DMS79 treated with DMSO at 0.1 percent for 48 hours (cell line): ENCODE results near the gene MAN1A2.

Experiments
- DNase-seq: peaks from one replicate; lab custom pipeline; 2025; lab: John Stamatoyannopoulos, UW

MAN1A2 gene

DNA sequence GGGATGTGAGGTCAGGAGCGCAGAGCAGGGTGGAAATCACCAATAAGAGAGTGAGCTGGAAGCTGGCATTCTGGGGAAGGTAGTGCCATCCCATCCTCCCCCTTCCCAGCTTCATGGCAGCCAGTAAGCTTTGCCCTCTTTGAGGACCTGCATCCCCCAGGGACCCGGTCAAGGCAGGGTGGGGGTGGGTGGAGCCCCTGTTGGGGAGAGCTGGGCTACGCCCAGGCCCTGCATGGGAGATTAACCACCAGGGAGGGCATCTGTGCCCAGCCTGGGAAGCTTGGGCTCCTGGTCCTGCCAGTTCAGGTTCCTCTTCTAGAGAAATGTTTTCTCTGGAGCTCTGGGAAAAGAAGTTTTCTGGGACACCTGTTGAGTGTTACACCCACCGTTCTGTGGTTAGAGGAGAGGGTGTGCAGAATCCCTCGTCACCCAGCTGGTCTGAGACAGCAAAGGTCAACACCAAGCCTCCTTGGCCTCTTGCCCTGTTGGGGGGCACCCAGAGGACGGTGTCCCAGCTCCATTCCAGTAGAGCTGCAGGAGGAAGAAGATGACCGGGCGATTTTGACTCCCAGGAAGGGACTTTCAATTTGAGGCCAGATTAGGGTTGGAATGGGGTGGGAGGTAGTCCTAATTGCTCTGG, 208.5 kb downstream of the MAN1A2 start:
- DNase-seq, result no peak

DNA sequence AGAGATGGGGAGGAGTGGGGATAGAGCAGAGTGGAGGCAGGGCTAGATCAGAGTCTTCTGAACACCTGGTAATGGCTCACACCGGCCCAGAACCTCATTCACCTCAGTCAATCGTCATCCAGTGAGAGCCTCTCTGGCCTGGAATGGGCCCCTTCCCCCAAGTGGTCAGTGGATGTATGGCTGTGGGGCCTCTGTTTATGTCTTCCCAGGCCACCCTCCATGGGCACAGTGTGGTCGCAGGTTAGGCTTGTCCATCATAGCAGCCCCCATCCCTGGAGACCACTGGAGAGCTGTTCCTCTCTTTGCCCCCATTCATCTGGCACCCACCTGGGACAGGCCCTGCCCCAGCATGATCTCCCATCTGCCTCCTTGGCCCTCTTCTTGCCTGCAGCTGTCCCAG, 209.0 kb downstream of the MAN1A2 start:
- DNase-seq, result no peak

DNA sequence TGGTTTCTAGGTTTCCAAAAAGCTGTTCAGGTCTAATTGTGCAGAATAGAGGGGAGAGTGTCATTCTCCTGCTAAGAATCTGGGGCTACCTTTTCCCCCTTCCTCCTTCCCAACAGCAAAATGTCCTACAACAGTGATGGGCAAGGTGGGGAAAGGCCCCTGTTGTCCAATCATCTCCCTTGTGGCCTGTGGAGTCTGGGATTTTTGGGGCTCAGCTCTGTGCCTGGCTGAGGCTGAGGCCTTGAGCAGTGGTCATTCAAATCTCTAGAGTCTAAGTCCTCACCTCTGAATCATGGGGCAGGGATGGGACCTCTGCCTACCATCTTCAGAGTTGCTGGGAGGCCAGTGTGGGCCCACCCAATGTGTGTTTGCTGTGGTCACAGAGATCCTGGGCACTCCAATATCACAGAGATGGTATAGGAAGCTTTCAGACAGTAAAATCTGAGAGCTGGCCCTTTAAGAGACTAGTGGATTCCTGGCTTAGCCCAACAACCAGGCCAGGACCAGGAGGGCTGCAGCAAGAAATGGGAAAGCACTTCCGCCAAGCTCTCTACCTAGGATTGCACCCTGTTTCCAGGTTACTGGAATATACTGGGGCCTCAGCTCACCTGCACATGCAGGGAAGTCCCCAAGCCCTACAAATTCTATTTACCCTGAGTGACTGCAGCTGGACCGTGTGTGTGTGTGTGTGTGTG, 210.1 kb downstream of the MAN1A2 start:
- DNase-seq, result no peak

DNA sequence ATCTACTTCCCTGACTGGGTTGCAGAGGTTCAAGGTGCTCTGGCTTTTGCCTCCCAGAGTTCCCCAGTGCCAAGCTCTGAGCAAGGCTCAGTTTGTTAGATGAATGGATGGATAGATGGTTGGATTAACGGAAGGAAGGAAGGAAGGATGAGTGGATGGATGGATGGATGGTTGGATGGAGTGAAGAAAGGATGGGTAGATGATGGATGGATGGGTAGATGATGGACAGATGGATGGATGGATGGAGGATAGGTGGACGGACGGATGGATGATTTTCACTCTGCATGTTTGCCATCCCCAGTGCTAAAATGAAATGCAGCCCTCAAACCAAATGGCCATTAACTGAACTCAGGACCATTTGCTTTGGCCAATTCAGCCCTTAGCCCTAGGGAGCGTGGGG, 211.2 kb downstream of the MAN1A2 start:
- DNase-seq, result no peak
